ENCODE data around the gene KRTAP22-2.

Gene KRTAP22-2

GRCh38 chr21:30561957-30562356, 28.2 kb downstream of the KRTAP22-2 start:
- DNase-seq = no peak

- no peak for DNase-seq
Measured at GRCh38 chr21:30561264-30561895, 28.8 kb downstream of the KRTAP22-2 start, which contains the start of gene KRTAP19-7. TSS of gene KRTAP19-7 (minus strand) at chr21:30561314. CDS start at chr21:30561289, 25 bp downstream.

GRCh38 chr21:30555095-30555494, 35.1 kb downstream of the KRTAP22-2 start:
- no peak for DNase-seq

- DNase-seq = no peak
Measured at GRCh38 chr21:30552782-30553181, 37.4 kb downstream of the KRTAP22-2 start.

GRCh38 chr21:30541764-30542163, 48.4 kb downstream of the KRTAP22-2 start, which contains the start of gene KRTAP19-6:
TSS of gene KRTAP19-6 (minus strand) at chr21:30541864. CDS start at chr21:30541833, 31 bp downstream.
- no peak for DNase-seq

All from activated CD4-positive, alpha-beta T cell treated with anti-CD3 and anti-CD28 coated beads, Interleukin-2, amount 50 U/mL, for 16 hours (primary cell).